ENCODE results near the gene MS4A7. TPM values are rescaled to one million over a fixed set of nuclear protein-coding genes. Genes with fewer than 3 reads are reported as not detected.

The MS4A7 gene
- total RNA-seq, 4 donors from 2014 or later: 2.5 to 8.9 (median 7.4) TPM

DNA sequence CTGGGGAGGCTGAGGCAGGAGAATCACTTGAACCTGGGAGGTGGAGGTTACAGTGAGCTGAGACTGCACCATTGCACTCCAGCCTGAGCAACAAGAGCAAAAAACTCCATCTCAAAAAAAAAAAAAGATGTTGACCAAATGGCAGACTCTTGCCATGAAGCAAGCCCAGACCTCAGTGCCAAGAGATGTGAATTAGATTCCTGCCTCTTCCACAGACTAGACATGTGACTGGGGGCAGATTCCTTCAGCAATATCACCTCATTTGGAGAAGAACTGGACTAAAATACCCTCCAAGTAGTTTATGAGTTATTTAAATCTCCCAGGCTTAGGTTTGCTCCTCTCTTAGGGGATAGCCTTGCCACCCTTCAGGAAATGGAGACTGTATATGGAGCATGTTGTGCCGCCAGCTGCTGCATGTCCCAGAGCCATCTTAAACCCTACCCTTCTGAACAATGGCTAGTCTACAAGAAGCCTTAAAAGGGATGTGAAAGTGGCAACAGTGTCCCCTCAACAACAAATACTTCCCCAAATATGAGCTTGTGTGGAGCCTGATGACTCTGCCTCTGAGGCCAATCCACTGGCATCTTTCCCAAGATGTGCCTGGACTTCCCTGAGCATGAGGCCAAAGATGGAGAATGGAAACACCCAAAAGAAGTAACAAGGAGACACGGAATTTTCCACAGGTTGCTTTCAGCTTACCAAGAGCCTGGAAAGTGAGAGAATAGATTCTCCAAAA, 763 bp upstream of the MS4A7 start:
- H3K27me3 ChIP-seq: no peaks in the 10 kb centered on the region
- TF ChIP-seq, protein P1, sequence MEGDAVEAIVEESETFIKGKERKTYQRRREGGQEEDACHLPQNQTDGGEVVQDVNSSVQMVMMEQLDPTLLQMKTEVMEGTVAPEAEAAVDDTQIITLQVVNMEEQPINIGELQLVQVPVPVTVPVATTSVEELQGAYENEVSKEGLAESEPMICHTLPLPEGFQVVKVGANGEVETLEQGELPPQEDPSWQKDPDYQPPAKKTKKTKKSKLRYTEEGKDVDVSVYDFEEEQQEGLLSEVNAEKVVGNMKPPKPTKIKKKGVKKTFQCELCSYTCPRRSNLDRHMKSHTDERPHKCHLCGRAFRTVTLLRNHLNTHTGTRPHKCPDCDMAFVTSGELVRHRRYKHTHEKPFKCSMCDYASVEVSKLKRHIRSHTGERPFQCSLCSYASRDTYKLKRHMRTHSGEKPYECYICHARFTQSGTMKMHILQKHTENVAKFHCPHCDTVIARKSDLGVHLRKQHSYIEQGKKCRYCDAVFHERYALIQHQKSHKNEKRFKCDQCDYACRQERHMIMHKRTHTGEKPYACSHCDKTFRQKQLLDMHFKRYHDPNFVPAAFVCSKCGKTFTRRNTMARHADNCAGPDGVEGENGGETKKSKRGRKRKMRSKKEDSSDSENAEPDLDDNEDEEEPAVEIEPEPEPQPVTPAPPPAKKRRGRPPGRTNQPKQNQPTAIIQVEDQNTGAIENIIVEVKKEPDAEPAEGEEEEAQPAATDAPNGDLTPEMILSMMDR (IDR thresholded peaks at IDR 0.05 in 4 of 5, conservative IDR thresholded peaks at IDR 0.05 in 1 of 5): no peak
- peak in 1 of 2 donors; percentile 21 for TF ChIP-seq POLR2A (IDR thresholded peaks at IDR 0.05)
- in situ Hi-C loops (cut with MboI; ENCODE audit: low sequenced_read_pairs in 4 of 4) (no loop called here), intact Hi-C loops (cut with DNase I; ENCODE audit: low total_unique reads) (no loop called here)
- DNase-seq: peak; percentile 25 to 53
- peak in 1 of 2 donors; percentile 51 for ATAC-seq
- H3K27ac ChIP-seq: no peak overlapping the region
- H3K4me1 ChIP-seq: no peaks in the 10 kb centered on the region
- no peak overlapping the region for H3K4me3 ChIP-seq
- H3K9me3 ChIP-seq: no peaks in the 10 kb centered on the region
- H3K36me3 ChIP-seq: no peaks in the 10 kb centered on the region

DNA sequence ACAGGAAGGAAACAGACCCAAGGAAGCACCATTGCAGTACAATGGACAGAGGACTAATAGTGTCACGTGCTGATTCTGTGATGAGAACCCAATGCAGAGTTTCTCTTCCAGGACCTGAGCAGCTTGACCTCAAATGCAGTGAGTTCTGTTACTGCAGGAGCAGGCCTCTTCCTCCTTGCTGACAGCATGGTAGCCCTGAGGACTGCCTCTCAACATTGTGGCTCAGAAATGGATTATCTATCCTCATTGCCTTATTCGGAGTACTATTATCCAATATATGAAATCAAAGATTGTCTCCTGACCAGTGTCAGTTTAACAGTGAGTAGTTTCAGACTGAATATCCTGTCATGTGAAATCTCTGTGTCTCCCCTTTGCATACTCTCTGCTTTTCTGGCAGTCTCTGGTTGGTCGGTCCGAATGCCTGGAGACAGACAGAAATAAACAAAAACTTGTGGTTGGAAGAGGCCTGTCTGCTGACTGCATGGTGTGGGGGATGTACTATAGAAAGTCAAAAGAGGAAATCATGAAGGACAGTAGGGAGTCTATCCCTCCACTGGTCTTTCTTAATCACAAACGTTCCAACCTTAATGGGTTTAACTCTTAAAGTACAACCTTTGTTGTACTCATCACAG, 11.1 kb downstream of the MS4A7 start:
- no peaks in the 10 kb centered on the region for H3K36me3 ChIP-seq
- no peak for ATAC-seq
- no peaks in the 10 kb centered on the region for H3K4me1 ChIP-seq
- H3K27me3 ChIP-seq: no peaks in the 10 kb centered on the region
- H3K9me3 ChIP-seq: no peaks in the 10 kb centered on the region
- intact Hi-C loops (cut with DNase I; ENCODE audit: low total_unique reads) (no loop called here), in situ Hi-C loops (cut with MboI; ENCODE audit: low sequenced_read_pairs in 4 of 4) (no loop called here)
- no peak for DNase-seq
- H3K27ac ChIP-seq: no peak overlapping the region
- H3K4me3 ChIP-seq: no peak overlapping the region
- no peak for TF ChIP-seq POLR2A (IDR thresholded peaks at IDR 0.05)
- TF ChIP-seq, protein P1 (IDR thresholded peaks at IDR 0.05 in 4 of 5, conservative IDR thresholded peaks at IDR 0.05 in 1 of 5): no peak

DNA sequence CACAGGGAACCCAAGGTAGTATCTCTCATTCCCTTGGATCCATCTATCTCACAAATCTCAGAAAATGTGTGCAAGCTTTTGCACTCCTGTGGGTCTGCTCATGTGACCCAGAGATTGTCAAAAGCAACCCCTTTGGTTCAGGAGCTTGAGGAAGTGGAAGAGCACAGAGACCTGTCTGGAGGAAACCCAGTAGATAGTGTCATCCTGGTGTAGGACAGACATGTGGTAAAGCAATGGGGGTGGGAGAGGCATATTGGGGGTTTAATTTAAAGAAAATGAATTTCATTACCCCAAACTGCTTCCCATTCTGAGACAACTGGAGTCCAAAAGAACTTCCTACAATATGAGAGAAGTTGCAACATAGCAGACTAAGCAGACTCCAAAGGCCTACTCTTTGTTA, 12.1 kb downstream of the MS4A7 start:
- Histone ChIP-seq H3K27me3 (no peaks in the 10 kb centered on the region), H3K36me3 (no peaks in the 10 kb centered on the region), H3K4me1 (no peaks in the 10 kb centered on the region), H3K27ac (no peak overlapping the region), H3K4me3 (no peak overlapping the region), H3K9me3 (no peaks in the 10 kb centered on the region)
- TF ChIP-seq, protein P1 (IDR thresholded peaks at IDR 0.05 in 4 of 5, conservative IDR thresholded peaks at IDR 0.05 in 1 of 5): no peak
- TF ChIP-seq POLR2A (IDR thresholded peaks at IDR 0.05): no peak
- no peak for ATAC-seq
- in situ Hi-C loops (cut with MboI; ENCODE audit: low sequenced_read_pairs in 4 of 4): no loop called here
- no peak for DNase-seq
- intact Hi-C loops (cut with DNase I; ENCODE audit: low total_unique reads): no loop called here

DNA sequence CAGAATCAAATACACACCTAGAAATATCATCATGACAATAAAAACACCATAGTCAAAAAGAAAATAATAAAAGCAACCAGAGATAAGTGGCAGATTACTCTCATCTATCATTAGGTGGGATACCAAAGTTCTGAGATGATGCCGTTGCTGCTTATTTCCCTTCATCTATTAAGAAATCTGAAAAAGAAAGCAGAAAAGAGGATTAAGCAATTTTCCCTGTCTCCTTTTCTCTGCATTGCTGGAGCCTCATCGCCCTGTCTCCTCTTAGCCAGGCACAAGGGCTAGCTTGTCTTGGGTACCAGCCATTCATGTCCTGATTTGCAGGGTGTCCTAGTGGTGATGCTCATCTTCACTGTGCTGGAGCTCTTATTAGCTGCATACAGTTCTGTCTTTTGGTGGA, 14.0 kb downstream of the MS4A7 start:
- TF ChIP-seq, protein P1 (IDR thresholded peaks at IDR 0.05 in 4 of 5, conservative IDR thresholded peaks at IDR 0.05 in 1 of 5): no peak
- TF ChIP-seq POLR2A (IDR thresholded peaks at IDR 0.05): no peak
- Histone ChIP-seq H3K9me3 (no peaks in the 10 kb centered on the region), H3K4me1 (no peaks in the 10 kb centered on the region), H3K27ac (no peak overlapping the region), H3K4me3 (no peak overlapping the region), H3K27me3 (no peaks in the 10 kb centered on the region), H3K36me3 (no peaks in the 10 kb centered on the region)
- in situ Hi-C loops (cut with MboI; ENCODE audit: low sequenced_read_pairs in 4 of 4) (no loop called here), intact Hi-C loops (cut with DNase I; ENCODE audit: low total_unique reads) (no loop called here)
- no peak for DNase-seq
- ATAC-seq: no peak

Data from gastrocnemius medialis (tissue), 4 donors.